Right lobe of liver (tissue), 6 donors: ENCODE data around the gene NRN1L. TPM values are rescaled to one million over a fixed set of nuclear protein-coding genes. Genes with fewer than 3 reads are reported as not detected.

Experiments
- ATAC-seq, 4 donors: fragments of 200-7000 bp; cut with Tn5 transposase; one replicate each; pipeline ENCODE4 v1.9.1; 2020; ENCODE audit warnings: mild to moderate bottlenecking in 4 of 4, moderate library complexity in 4 of 4
- DNase-seq, 3 donors: peaks; one replicate each; pipeline ENCODE4 v3.0.0-alpha.2; 2020
- H3K27ac ChIP-seq, 3 donors: fragments of 200-600 bp; one replicate each; pipeline ENCODE4 v1.8.0; 2022
- H3K27me3 ChIP-seq, 2 donors: fragments of 200-600 bp; one replicate each; pipeline ENCODE4 v1.8.0; 2022
- H3K36me3 ChIP-seq, 4 donors: fragments of 200-600 bp; sonication (generic) in 1 of 4; one replicate each; pipeline versions ENCODE4 v1.5.1 to v1.8.0; 2017 to 2022; ENCODE audit warnings: control low read depth in 1 of 4
- H3K4me1 ChIP-seq, 4 donors: fragments of 200-600 bp; sonication (generic) in 1 of 4; one replicate each; pipeline versions ENCODE4 v1.5.1 to v1.8.0; 2017 to 2022; ENCODE audit warnings: control low read depth in 1 of 4
- H3K4me3 ChIP-seq, 3 donors: fragments of 200-600 bp; one replicate each; pipeline ENCODE4 v1.8.0; 2022
- H3K9me3 ChIP-seq, 4 donors: fragments of 200-600 bp; sonication (generic) in 1 of 4; one replicate each; pipeline versions ENCODE4 v1.5.1 to v1.8.0; 2017 to 2022; ENCODE audit warnings: control low read depth in 1 of 4
- CTCF ChIP-seq, 4 donors: fragments of 200-600 bp in 3 of 4; fragments of 450-650 bp in 1 of 4; IDR thresholded peaks; one replicate each; pipeline versions ENCODE4 v1.5.1 to v1.8.0; 2016 to 2022; ENCODE audit warnings: antibody characterized with exemption in 4 of 4, mild to moderate bottlenecking in 2 of 4
- POLR2A ChIP-seq: fragments of 450-650 bp; IDR thresholded peaks from one replicate; pipeline ENCODE4 v1.6.1; 2017; ENCODE audit warnings: antibody characterized with exemption, mild to moderate bottlenecking
- WGBS: methylation state at CpG from one replicate; pipeline ENCODE4 v1.1.6; 2018; ENCODE audit warnings: low coverage, low lambda C conversion rate; ENCODE audit not compliant: insufficient coverage; ENCODE audit errors: missing lambda C conversion rate; 5-methylcytosine and 5-hydroxymethylcytosine counted together
- intact Hi-C, 2 donors: fragments of 100-400 bp; cut with DNase I; formaldehyde crosslinking; loops; one replicate each; pipeline versions ENCODE4 v1.11.2 to v1.14.1; 2022
- total RNA-seq, 6 experiments: library from RNA; depleted of rRNA in 2 of 6; stranded (reverse); fragments of >200 nt in 2 of 6; fragmentation: NEBNext Ultra II Directional in 3 of 6; extraction: Animal tissue kit (Norgen Biotek cat#: 25700) in 3 of 6; gene quantifications; one replicate each; pipeline versions ENCODE4 v1.1.0 to v1.2.4, GENCODE V29; 2016 to 2023
- donor health status: DM: no; HTN: yes; CAD: no.
- donor health status: DM: no; HTN: no; CAD: no.
- donor health status: DM: no; HTN: no; CAD: no.
- donor health status: DM: no; HTN: yes; CAD: no.
- donor health status: DM: no; HTN: yes; CAD: no.

The NRN1L gene
- total RNA-seq, 6 experiments from 2014 or later: 0.84 TPM; not detected in 5

GRCh38 chr16:67930678-67931211, 46.1 kb downstream of the NRN1L start:
- WGBS: 89% methylated on average over 7 of the region's 17 CpGs
- no peaks in the 10 kb centered on the region for H3K27me3 ChIP-seq
- H3K27ac ChIP-seq: no peak overlapping the region
- no peak for DNase-seq
- no peak overlapping the region for H3K4me3 ChIP-seq
- H3K9me3 ChIP-seq: no peaks in the 10 kb centered on the region
- H3K4me1 ChIP-seq: peaks cover 0 to 8% (median 3%) of the 10 kb centered on the region in 4 donors
- ATAC-seq: no peak
- TF ChIP-seq CTCF (IDR thresholded peaks at IDR 0.05) (no peak), POLR2A (no peak)
- peaks cover 0 to 4% (median 1%) of the 10 kb centered on the region in 4 donors for H3K36me3 ChIP-seq
- intact Hi-C loops: no loop called here

DNA sequence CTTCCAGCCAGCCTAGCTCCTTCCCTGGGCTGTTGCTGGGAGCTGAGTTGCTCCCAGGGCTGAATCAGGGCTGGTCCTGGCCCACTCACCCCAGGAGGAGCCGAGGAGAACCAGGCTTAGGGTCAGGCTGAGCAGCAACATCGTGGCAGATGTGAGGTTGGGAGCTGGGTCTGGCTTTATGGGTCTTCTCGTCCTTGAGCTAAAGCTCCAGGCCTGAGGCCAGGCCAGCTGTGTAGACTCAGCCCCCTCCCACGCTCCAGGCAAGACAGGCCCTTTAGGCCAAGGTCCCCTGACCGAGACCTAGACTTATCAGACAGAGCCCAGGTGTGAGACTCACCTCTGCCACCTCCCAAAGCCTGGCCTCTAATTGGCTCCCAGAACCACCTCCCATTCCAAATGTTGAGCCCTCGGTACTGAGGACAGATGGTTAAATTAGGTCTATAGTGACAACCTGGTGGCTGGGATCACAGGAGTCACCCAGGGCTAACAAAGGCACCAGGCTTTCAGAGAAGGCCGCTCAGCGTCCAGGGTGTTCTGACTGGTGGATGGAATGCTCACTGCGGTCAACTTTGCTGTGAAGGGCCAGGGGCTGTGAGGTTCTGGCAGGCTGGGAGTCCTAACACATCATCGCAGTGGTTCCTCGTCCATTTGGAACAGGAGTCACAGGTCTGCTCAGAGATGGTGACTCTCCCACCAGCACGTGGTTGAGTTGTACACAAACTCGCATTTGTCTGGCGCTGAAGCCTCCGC, 47.2 kb downstream of the NRN1L start, which contains the start of gene CTRL:
Gene CTRL (minus strand): TSS at position 151 of the 750 bp plus-strand sequence. CDS start 10 bp downstream, at position 141.
- intact Hi-C loops: no loop called here
- Histone ChIP-seq H3K27me3 (no peaks in the 10 kb centered on the region), H3K4me3 (no peak within 1 kb of the TSS), H3K9me3 (no peaks in the 10 kb centered on the region), H3K36me3 (peaks cover 0 to 4% (median 1%) of the 10 kb centered on the region in 4 donors), H3K27ac (no peak within 1 kb of the TSS), H3K4me1 (peaks cover 0 to 9% (median 3%) of the 10 kb centered on the region in 4 donors)
- TF ChIP-seq CTCF (IDR thresholded peaks at IDR 0.05) (no peak), POLR2A (no peak)
- no peak for DNase-seq
- WGBS: 100% methylated on average over 1 of the region's 15 CpGs
- ATAC-seq: no peak

GRCh38 chr16:67932462-67932840, 47.8 kb downstream of the NRN1L start:
- Histone ChIP-seq H3K9me3 (no peaks in the 10 kb centered on the region), H3K27ac (no peak overlapping the region), H3K27me3 (no peaks in the 10 kb centered on the region), H3K36me3 (peaks cover 0 to 4% (median under 1%) of the 10 kb centered on the region in 4 donors), H3K4me3 (no peak overlapping the region), H3K4me1 (peaks cover 0 to 15% (median 3%) of the 10 kb centered on the region in 4 donors)
- DNase-seq: no peak
- TF ChIP-seq CTCF (IDR thresholded peaks at IDR 0.05): no peak
- TF ChIP-seq POLR2A: no peak
- intact Hi-C loops: no loop called here
- no CpG with 5 or more reads among the region's 4 CpGs for WGBS
- ATAC-seq: no peak

DNA sequence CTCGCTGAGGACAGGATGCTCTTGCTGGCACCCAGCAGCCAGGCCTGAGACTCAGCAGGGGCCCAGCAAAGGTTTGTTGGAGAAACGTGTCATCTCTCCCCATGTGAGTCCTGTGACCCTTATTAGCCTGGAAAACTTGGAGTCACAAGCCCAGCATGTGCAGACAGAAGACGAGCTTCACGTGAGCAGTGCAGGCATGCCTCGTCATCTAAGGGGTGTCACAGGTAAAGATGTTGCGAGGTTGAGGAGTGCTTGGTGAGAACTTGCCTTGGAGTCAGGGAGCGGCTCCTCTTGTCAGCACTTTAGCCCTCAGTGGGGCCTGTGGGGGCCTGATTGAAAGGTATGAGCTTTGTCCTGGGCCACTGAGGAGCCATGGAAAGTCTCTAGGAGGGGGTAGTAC, 49.1 kb downstream of the NRN1L start:
- ATAC-seq (no peak), DNase-seq (peak in 1 of 3 donors; percentile 37)
- intact Hi-C loops: no loop called here
- H3K4me3 ChIP-seq: no peak overlapping the region
- TF ChIP-seq POLR2A: no peak
- no peak overlapping the region for H3K27ac ChIP-seq
- peaks cover 0 to 4% (median 0%) of the 10 kb centered on the region in 4 donors for H3K36me3 ChIP-seq
- 68% methylated on average over 2 of the region's 7 CpGs for WGBS
- no peaks in the 10 kb centered on the region for H3K9me3 ChIP-seq
- H3K4me1 ChIP-seq: peaks cover 0 to 19% (median 3%) of the 10 kb centered on the region in 4 donors
- H3K27me3 ChIP-seq: no peaks in the 10 kb centered on the region
